ENCODE results near the gene TH.
A peak's percentile ranks its signal among the peaks of the same experiment; 100 is the strongest.

Gene TH

GRCh38 chr11:2174361-2174760 lies 2.7 kb upstream of the TH start:
- no peak for DNase-seq (ENCODE audit: low read depth)
- TF ChIP-seq, protein P1, sequence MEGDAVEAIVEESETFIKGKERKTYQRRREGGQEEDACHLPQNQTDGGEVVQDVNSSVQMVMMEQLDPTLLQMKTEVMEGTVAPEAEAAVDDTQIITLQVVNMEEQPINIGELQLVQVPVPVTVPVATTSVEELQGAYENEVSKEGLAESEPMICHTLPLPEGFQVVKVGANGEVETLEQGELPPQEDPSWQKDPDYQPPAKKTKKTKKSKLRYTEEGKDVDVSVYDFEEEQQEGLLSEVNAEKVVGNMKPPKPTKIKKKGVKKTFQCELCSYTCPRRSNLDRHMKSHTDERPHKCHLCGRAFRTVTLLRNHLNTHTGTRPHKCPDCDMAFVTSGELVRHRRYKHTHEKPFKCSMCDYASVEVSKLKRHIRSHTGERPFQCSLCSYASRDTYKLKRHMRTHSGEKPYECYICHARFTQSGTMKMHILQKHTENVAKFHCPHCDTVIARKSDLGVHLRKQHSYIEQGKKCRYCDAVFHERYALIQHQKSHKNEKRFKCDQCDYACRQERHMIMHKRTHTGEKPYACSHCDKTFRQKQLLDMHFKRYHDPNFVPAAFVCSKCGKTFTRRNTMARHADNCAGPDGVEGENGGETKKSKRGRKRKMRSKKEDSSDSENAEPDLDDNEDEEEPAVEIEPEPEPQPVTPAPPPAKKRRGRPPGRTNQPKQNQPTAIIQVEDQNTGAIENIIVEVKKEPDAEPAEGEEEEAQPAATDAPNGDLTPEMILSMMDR (IDR thresholded peaks at IDR 0.05; ENCODE audit: control insufficient read depth, extremely low read depth, insufficient read depth): no peak
- no peak overlapping the region for H3K4me3 ChIP-seq (ENCODE audit: low read depth, low read length)

GRCh38 chr11:2173761-2174160 lies 2.1 kb upstream of the TH start:
- TF ChIP-seq, protein P1 (IDR thresholded peaks at IDR 0.05; ENCODE audit: control insufficient read depth, extremely low read depth, insufficient read depth): no peak
- no peak overlapping the region for H3K4me3 ChIP-seq (ENCODE audit: low read depth, low read length)
- no peak for DNase-seq (ENCODE audit: low read depth)

DNA sequence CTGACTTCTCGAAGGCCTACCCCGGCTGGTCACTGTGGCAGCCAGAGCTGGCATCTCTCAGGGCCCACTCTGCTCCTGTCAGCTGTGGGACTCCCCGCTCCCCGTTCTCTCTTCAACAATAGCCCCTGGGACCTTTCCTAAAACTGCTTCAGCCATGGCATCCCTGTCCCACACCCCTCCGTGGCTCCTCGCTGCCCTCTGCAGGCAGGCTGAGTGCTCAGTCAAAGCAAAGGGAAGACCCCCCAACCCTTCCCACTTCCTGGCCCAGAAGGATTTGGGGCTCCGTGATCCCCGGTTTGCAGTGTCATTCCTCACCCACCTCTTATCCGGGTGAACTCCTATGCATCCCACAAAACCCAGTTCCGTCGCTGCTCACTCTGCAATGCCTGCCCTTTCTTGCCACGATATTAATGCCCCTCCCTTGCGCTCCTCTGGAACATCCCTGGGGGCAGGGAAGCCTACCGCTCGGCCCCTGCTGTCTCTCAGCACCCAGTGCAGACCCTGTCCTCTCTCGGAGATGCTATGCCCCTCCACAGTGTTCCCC lies 1.6 kb upstream of the TH start:
- TF ChIP-seq, protein P1 (IDR thresholded peaks at IDR 0.05; ENCODE audit: control insufficient read depth, extremely low read depth, insufficient read depth): peak; percentile 44
- H3K4me3 ChIP-seq (ENCODE audit: low read depth, low read length): no peak overlapping the region
- no peak for DNase-seq (ENCODE audit: low read depth)

GRCh38 chr11:2172676-2173075 lies 1.1 kb upstream of the TH start:
- TF ChIP-seq, protein P1 (IDR thresholded peaks at IDR 0.05; ENCODE audit: control insufficient read depth, extremely low read depth, insufficient read depth): no peak
- no peak for DNase-seq (ENCODE audit: low read depth)
- H3K4me3 ChIP-seq (ENCODE audit: low read depth, low read length): no peak overlapping the region

- no peak overlapping the region for H3K4me3 ChIP-seq (ENCODE audit: low read depth, low read length)
- DNase-seq (ENCODE audit: low read depth): no peak
- TF ChIP-seq, protein P1 (IDR thresholded peaks at IDR 0.05; ENCODE audit: control insufficient read depth, extremely low read depth, insufficient read depth): no peak
Observed at GRCh38 chr11:2169626-2170570, 1.7 kb downstream of the TH start.

- TF ChIP-seq, protein P1 (IDR thresholded peaks at IDR 0.05; ENCODE audit: control insufficient read depth, extremely low read depth, insufficient read depth): no peak
- H3K4me3 ChIP-seq (ENCODE audit: low read depth, low read length): no peak overlapping the region
- DNase-seq (ENCODE audit: low read depth): no peak
Observed at GRCh38 chr11:2169005-2169378, 2.6 kb downstream of the TH start.

Measured in LNCaP clone FGC (cell line).